Tibial nerve (tissue), 4 donors: ENCODE results near the gene SHC1. TPM values are rescaled to one million over a fixed set of nuclear protein-coding genes. Genes with fewer than 3 reads are reported as not detected.

Source experiments
- DNase-seq, 2 donors: peaks; one replicate each; pipeline ENCODE4 v3.0.0-alpha.2; 2019; ENCODE audit warnings: low spot score in 2 of 2
- H3K27ac ChIP-seq, 4 donors: fragments of 200-600 bp; sonication (generic) in 3 of 4; one replicate each; pipeline ENCODE4 v1.5.1; 2017 to 2019; ENCODE audit warnings: mild to moderate bottlenecking in 1 of 4
- H3K27me3 ChIP-seq, 2 donors: fragments of 200-600 bp; sonication (generic) in 1 of 2; one replicate each; pipeline versions ENCODE4 v1.5.1 to v1.6.0; 2017 to 2019
- H3K36me3 ChIP-seq, 3 donors: fragments of 200-600 bp; sonication (generic); one replicate each; pipeline ENCODE4 v1.5.1; 2018 to 2019
- H3K4me1 ChIP-seq, 4 donors: fragments of 200-600 bp; sonication (generic) in 3 of 4; one replicate each; pipeline ENCODE4 v1.5.1; 2017 to 2019
- H3K4me3 ChIP-seq, 4 donors: fragments of 200-600 bp; sonication (generic) in 3 of 4; one replicate each; pipeline ENCODE4 v1.5.1; 2017 to 2019; ENCODE audit warnings: mild to moderate bottlenecking in 1 of 4, moderate library complexity in 1 of 4
- H3K9me3 ChIP-seq, 4 donors: fragments of 200-600 bp; sonication (generic) in 3 of 4; one replicate each; pipeline ENCODE4 v1.5.1; 2017 to 2019
- CTCF ChIP-seq, 5 experiments: fragments of 200-600 bp in 3 of 5; fragments of 450-650 bp in 2 of 5; sonication (generic) in 3 of 5; IDR thresholded peaks; one replicate each; pipeline ENCODE4 v1.5.1; 2016 to 2019; ENCODE audit warnings: antibody characterized with exemption in 5 of 5, mild to moderate bottlenecking in 3 of 5, moderate library complexity in 2 of 5
- EP300 ChIP-seq, 2 donors: sonication (generic); formaldehyde crosslinking; IDR thresholded peaks; one replicate each; pipeline ENCODE4 v1.6.1; 2017; ENCODE audit warnings: antibody characterized with exemption in 2 of 2, mild to moderate bottlenecking in 1 of 2
- POLR2A ChIP-seq, 2 donors: fragments of 450-650 bp; IDR thresholded peaks; one replicate each; pipeline ENCODE4 v1.6.1; 2017; ENCODE audit warnings: antibody characterized with exemption in 2 of 2, mild to moderate bottlenecking in 2 of 2, moderate library complexity in 2 of 2
- WGBS, 2 donors: methylation state at CpG; one replicate each; pipeline ENCODE4 v1.1.5; 2018; 5-methylcytosine and 5-hydroxymethylcytosine counted together
- total RNA-seq, 4 donors: library from RNA; depleted of rRNA; stranded (reverse); fragments of >200 nt; gene quantifications; one replicate each; pipeline ENCODE4 v1.1.0, GENCODE V29; 2016

SHC1 gene
- total RNA-seq, 4 donors from 2014 or later, result 82.9 to 168 (median 101) TPM

GRCh38 chr1:154994591-154994990, 24.0 kb upstream of the SHC1 start:
- Histone ChIP-seq H3K36me3 (peaks cover 0 to 38% (median 0%) of the 10 kb centered on the region in 3 donors), H3K27me3 (no peaks in the 10 kb centered on the region), H3K27ac (no peak overlapping the region), H3K4me3 (no peak overlapping the region), H3K9me3 (no peaks in the 10 kb centered on the region), H3K4me1 (peaks cover 0 to 28% (median 7%) of the 10 kb centered on the region in 4 donors)
- WGBS, 2 donors, result 65 to 79% methylated on average over 3 of the region's 3 CpGs
- no peak for TF ChIP-seq CTCF (IDR thresholded peaks at IDR 0.05)
- no peak for TF ChIP-seq POLR2A (IDR thresholded peaks at IDR 0.05)
- no peak for TF ChIP-seq EP300 (IDR thresholded peaks at IDR 0.05)
- no peak for DNase-seq

GRCh38 chr1:154994269-154994587, 23.7 kb upstream of the SHC1 start:
- Histone ChIP-seq H3K9me3 (no peaks in the 10 kb centered on the region), H3K27me3 (no peaks in the 10 kb centered on the region), H3K36me3 (peaks cover 0 to 42% (median 0%) of the 10 kb centered on the region in 3 donors), H3K4me1 (peaks cover 0 to 24% (median 3%) of the 10 kb centered on the region in 4 donors), H3K27ac (no peak overlapping the region), H3K4me3 (no peak overlapping the region)
- WGBS, 2 donors, result 50 to 78% methylated on average over 1 of the region's 1 CpG
- no peak for DNase-seq
- no peak for TF ChIP-seq EP300 (IDR thresholded peaks at IDR 0.05)
- no peak for TF ChIP-seq CTCF (IDR thresholded peaks at IDR 0.05)
- TF ChIP-seq POLR2A (IDR thresholded peaks at IDR 0.05), result no peak

- WGBS, 2 donors, result 67 to 71% methylated on average over 7 to 8 of the region's 8 CpGs
- Histone ChIP-seq H3K27ac (no peak within 1 kb of the TSS), H3K4me1 (peaks cover 0 to 19% (median under 1%) of the 10 kb centered on the region in 4 donors), H3K4me3 (no peak within 1 kb of the TSS), H3K27me3 (no peaks in the 10 kb centered on the region), H3K9me3 (no peaks in the 10 kb centered on the region), H3K36me3 (peaks cover 0 to 47% (median 0%) of the 10 kb centered on the region in 3 donors)
- TF ChIP-seq EP300 (IDR thresholded peaks at IDR 0.05) (no peak), POLR2A (IDR thresholded peaks at IDR 0.05) (no peak), CTCF (IDR thresholded peaks at IDR 0.05) (no peak)
- no peak for DNase-seq
Measured at GRCh38 chr1:154993572-154994268, 23.2 kb upstream of the SHC1 start, which contains the start of gene LENEP. TSS of gene LENEP (plus strand) at chr1:154993586. CDS start at chr1:154993608, 22 bp downstream.

- Histone ChIP-seq H3K4me1 (peaks cover 0 to 16% (median 0%) of the 10 kb centered on the region in 4 donors), H3K9me3 (no peaks in the 10 kb centered on the region), H3K27me3 (no peaks in the 10 kb centered on the region), H3K36me3 (peaks cover 0 to 55% (median 0%) of the 10 kb centered on the region in 3 donors), H3K27ac (no peak overlapping the region), H3K4me3 (no peak overlapping the region)
- 79 to 83% methylated on average over 13 to 14 of the region's 14 CpGs for WGBS, 2 donors
- DNase-seq, result no peak
- TF ChIP-seq POLR2A (IDR thresholded peaks at IDR 0.05) (no peak), EP300 (IDR thresholded peaks at IDR 0.05) (no peak), CTCF (IDR thresholded peaks at IDR 0.05) (no peak)
Measured at GRCh38 chr1:154992721-154993571, 22.4 kb upstream of the SHC1 start.

- no peaks in the 10 kb centered on the region for H3K27me3 ChIP-seq
- DNase-seq, result no peak
- WGBS, 2 donors, result 90 to 91% methylated on average over 8 of the region's 8 CpGs
- no peak for TF ChIP-seq CTCF (IDR thresholded peaks at IDR 0.05)
- no peak for TF ChIP-seq EP300 (IDR thresholded peaks at IDR 0.05)
- no peak for TF ChIP-seq POLR2A (IDR thresholded peaks at IDR 0.05)
- H3K4me3 ChIP-seq, result no peak overlapping the region
- H3K9me3 ChIP-seq, result no peaks in the 10 kb centered on the region
- peaks cover 0 to 5% (median 0%) of the 10 kb centered on the region in 4 donors for H3K4me1 ChIP-seq
- H3K36me3 ChIP-seq, result peaks cover 0 to 73% (median 0%) of the 10 kb centered on the region in 3 donors
- H3K27ac ChIP-seq, result no peak overlapping the region
Measured at GRCh38 chr1:154990276-154990675, 19.7 kb upstream of the SHC1 start.
